Regular cardiac myocyte (primary cell): ENCODE data around the gene INTS2. TPM values are rescaled to one million over a fixed set of nuclear protein-coding genes. Genes with fewer than 3 reads are reported as not detected.

Experiments used
- total RNA-seq: library from RNA; depleted of rRNA; stranded (reverse); fragments of >200 nt; gene quantifications from 2 replicates; pipeline ENCODE4 v1.2.3, GENCODE V29; 2014

Gene INTS2
- 14.1 and 15.5 TPM in 2 replicates for total RNA-seq

GRCh38 chr17:61927208-61928100, at the start of gene INTS2:
Gene INTS2, minus strand, starts transcription at chr17:61927982. Its CDS starts 1,338 bp downstream, at chr17:61926644.

GRCh38 chr17:61862975-61863800, 64.6 kb downstream of the INTS2 start, which contains the start of gene BRIP1:
Gene BRIP1, minus strand, starts transcription at chr17:61863528. Its CDS starts 1,989 bp downstream, at chr17:61861539.

Other genes with a start within 250 kb of the INTS2 start
- gene BRIP1, start 64.5 kb downstream of the INTS2 start, total RNA-seq = 5.4 and 13.0 TPM in 2 replicates
- gene MED13, start 137.3 kb upstream of the INTS2 start, total RNA-seq = 34.1 and 36.6 TPM in 2 replicates